ENCODE measurements around the gene CCDC187. TPM values are rescaled to one million over a fixed set of nuclear protein-coding genes. Genes with fewer than 3 reads are reported as not detected.

The CCDC187 gene
- total and polyA plus RNA-seq, 2 of the 4 experiments (the other 2 are of a cell fraction) = not detected

DNA sequence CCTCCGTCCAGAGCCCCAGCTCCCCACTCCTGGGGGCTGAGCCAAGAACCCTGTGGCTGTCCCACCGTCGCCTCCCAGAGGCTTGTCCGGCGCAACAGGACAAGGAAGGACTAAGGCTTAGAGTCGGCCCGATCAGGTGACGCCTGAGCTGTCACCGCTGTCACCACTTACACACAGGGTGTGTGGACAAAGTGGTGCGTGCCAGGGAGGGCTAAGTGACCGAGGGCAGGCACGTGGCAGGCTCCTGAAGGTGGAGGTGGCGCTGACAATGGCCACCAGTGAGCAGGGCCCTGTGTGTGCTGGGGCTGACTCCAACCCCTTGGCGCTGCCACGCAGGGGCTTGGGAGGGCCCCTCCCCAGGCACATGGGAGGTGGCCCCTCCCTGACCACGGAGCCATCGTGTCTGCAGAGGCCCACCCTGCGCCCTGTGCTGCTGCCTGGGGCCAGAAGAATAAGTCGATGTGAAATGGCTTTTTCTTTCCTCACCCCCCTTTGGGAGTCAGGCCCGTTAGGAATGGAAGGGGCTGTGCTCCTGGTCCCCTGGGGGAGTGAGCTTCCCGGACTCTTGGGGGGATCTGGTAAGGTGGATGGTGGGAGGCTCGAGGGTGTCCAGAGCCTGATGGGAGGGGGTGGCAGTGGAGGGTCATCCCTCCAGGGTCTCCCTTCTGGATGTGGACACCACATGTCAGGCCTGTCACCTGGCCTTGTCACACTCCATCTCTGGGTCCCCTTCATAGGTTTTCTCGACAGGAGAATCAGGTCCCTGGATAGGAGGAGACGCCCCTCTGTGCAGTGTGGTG, 20.8 kb upstream of the CCDC187 start:
- peak overlapping the region; percentile 98 for H2AK5ac ChIP-seq (ENCODE audit: low read depth, low read length)
- peaks cover 2% of the 10 kb centered on the region; the same call in 1 of the 2 replicates for H3K9me3 ChIP-seq (ENCODE audit: control insufficient read depth, insufficient read depth, low read length)
- H4K20me1 ChIP-seq (ENCODE audit: insufficient read depth, low read length) = peaks cover 15% of the 10 kb centered on the region
- intact Hi-C loops (cut with micrococcal nuclease) = loop anchor here (5.0 kb wide), 1 partner anchor 78 kb away; the partner anchor contains the start of gene SNAPC4
- peak overlapping the region; percentile 84; the same call in 2 of the 3 replicates for H2BK15ac ChIP-seq (ENCODE audit: low read depth, low read length)
- WGBS, 2 experiments (ENCODE audit: extremely low coverage in 2 of 2, insufficient read length in 1 of 2) = 76% methylated on average over 5 of the region's 24 CpGs; no CpG with 5 or more reads in 1 of the 2 experiments
- BruUV-seq (replicated peaks) = no TSS peak
- H3K4ac ChIP-seq (ENCODE audit: low read depth, low read length) = peak overlapping the region; percentile 100
- H2AFZ ChIP-seq (replicated peaks; ENCODE audit: low read length, poor library complexity) = peak overlapping the region; percentile 14
- dilution Hi-C loops (cut with HindIII; ENCODE audit: low sequenced_read_pairs, unreplicated experiment) = no loop called here
- in situ Hi-C loops (cut with MboI; ENCODE audit: low sequenced_read_pairs) = loop anchor here (5.0 kb wide), 1 partner anchor 78 kb away; the partner anchor contains the start of gene SNAPC4
- H3K9me1 ChIP-seq (ENCODE audit: insufficient read depth, low read length) = peaks cover 5% of the 10 kb centered on the region; the same call in 1 of the 2 replicates
- ChIA-PET CTCF (no interaction called here), POLR2A (ENCODE audit: unreplicated experiment) (no interaction called here)
- H4K91ac ChIP-seq (ENCODE audit: insufficient read depth, low read depth, low read length) = peak overlapping the region; percentile 99
- no peak overlapping the region for H3K4me3 ChIP-seq (ENCODE audit: insufficient read depth, low read depth, low read length)
- peak overlapping the region in 1 of 2 experiments; percentile 99; a peak in 2 of 4 replicates for H4K8ac ChIP-seq (ENCODE audit: low read depth in 2 of 2, low read length in 2 of 2)
- peaks cover 3 to 11% of the 10 kb centered on the region in 2 experiments; a peak in 1 of 4 replicates for H3K79me1 ChIP-seq (ENCODE audit: low read depth in 1 of 2, low read length in 2 of 2)
- H2BK20ac ChIP-seq (ENCODE audit: low read depth, low read length) = peak overlapping the region; percentile 77
- H2AK9ac ChIP-seq (replicated peaks; ENCODE audit: low read depth, low read length, poor library complexity) = peak overlapping the region; percentile 83
- H2BK5ac ChIP-seq (ENCODE audit: low read depth, low read length, poor library complexity, severe bottlenecking) = no peak overlapping the region
- H3K14ac ChIP-seq (replicated peaks; ENCODE audit: low read depth, low read length) = 0 out of 2 replicates have a peak overlapping the region, but pooled peaks have one; percentile 51
- H3K56ac ChIP-seq (ENCODE audit: extremely low read depth, insufficient read depth, low read length) = no peak overlapping the region
- no peak overlapping the region; the same call in 1 of the 2 replicates for H3K23ac ChIP-seq (ENCODE audit: low read depth, low read length)
- no peak for DNase-seq
- no peak overlapping the region for H3K9ac ChIP-seq (ENCODE audit: low read depth, low read length)
- peaks cover 2% of the 10 kb centered on the region; the same call in 1 of the 2 replicates for H3K36me3 ChIP-seq (ENCODE audit: control insufficient read depth, insufficient read depth, low read length)
- peak overlapping the region; percentile 6; the same call in 1 of the 2 replicates for H4K5ac ChIP-seq (ENCODE audit: low read depth, low read length)
- no peak overlapping the region for H3K4me2 ChIP-seq (ENCODE audit: low read depth, low read length)
- peaks cover 24% of the 10 kb centered on the region for H3K4me1 ChIP-seq (ENCODE audit: control insufficient read depth, insufficient read depth, low read length)
- peak overlapping the region; percentile 64; the same call in 1 of the 2 replicates for H3K18ac ChIP-seq (ENCODE audit: low read depth, low read length)
- no peak for ATAC-seq (ENCODE audit: low read depth)
- peak overlapping the region; percentile 91 for H2BK120ac ChIP-seq (ENCODE audit: low read depth, low read length)
- H3K27me3 ChIP-seq (ENCODE audit: control insufficient read depth, insufficient read depth, low read length) = no peaks in the 10 kb centered on the region
- H3K27ac ChIP-seq (ENCODE audit: insufficient read depth, low read length) = peak overlapping the region; percentile 92; the same call in 1 of the 2 replicates
- TF ChIP-seq MAZ (IDR thresholded peaks at IDR 0.05; ENCODE audit: borderline replicate concordance, low read depth, low read length) = no peak
- TF ChIP-seq, protein P1, sequence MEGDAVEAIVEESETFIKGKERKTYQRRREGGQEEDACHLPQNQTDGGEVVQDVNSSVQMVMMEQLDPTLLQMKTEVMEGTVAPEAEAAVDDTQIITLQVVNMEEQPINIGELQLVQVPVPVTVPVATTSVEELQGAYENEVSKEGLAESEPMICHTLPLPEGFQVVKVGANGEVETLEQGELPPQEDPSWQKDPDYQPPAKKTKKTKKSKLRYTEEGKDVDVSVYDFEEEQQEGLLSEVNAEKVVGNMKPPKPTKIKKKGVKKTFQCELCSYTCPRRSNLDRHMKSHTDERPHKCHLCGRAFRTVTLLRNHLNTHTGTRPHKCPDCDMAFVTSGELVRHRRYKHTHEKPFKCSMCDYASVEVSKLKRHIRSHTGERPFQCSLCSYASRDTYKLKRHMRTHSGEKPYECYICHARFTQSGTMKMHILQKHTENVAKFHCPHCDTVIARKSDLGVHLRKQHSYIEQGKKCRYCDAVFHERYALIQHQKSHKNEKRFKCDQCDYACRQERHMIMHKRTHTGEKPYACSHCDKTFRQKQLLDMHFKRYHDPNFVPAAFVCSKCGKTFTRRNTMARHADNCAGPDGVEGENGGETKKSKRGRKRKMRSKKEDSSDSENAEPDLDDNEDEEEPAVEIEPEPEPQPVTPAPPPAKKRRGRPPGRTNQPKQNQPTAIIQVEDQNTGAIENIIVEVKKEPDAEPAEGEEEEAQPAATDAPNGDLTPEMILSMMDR (conservative IDR thresholded peaks at IDR 0.05; ENCODE audit: low read depth, low read length) = 0 out of 2 replicates have a peak, but pooled peaks have one; percentile 22
